AG09319 (cell line): Measurements from ENCODE around the gene DUXB.
A peak's percentile ranks its signal among the peaks of the same experiment; 100 is the strongest.

Source experiments
- DNase-seq: peaks from one replicate; pipeline ENCODE4 v3.0.0-alpha.2; 2010; ENCODE audit warnings: low read depth; ENCODE audit errors: extremely low read depth
- TF ChIP-seq, protein P1 (sequence below): IDR thresholded peaks from 2 replicates; pipeline ENCODE4 v1.5.1; 2011; ENCODE audit warnings: low read depth, mild to moderate bottlenecking, inconsistent platforms, low read length, moderate library complexity

The DUXB gene

DNA sequence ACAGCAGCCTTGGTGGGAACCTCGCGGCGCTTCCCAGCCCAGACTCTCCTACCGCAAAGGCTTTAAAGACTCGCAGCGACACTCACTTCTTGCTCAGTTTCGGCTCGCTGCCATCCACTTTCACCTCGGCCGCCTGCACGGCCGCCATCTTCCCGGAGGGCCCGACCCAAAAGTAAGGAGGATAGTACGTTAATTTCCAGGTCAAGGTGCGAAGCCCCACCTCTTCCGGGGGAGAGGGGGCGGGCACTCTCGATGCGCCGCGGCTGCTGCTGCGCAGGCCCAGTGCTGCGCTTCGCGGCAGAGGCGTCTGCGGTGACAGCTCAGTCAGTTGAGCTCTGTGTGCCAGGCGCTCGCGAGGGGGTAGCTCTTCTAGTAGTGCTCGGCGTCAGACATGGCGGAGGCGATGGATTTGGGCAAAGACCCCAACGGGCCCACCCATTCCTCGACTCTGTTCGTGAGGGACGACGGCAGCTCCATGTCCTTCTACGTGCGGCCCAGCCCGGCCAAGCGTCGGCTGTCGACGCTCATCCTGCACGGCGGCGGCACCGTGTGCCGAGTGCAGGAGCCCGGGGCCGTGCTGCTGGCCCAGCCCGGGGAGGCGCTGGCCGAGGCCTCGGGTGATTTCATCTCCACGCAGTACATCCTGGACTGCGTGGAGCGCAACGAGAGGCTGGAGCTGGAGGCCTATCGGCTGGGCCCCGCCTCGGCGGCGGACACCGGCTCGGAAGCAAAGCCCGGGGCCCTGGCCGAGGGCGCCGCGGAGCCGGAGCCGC, 53.6 kb downstream of the DUXB start, which contains the start of the genes KARS1 and TERF2IP:
TSS of gene KARS1 (minus strand) at position 174 of the 773 bp plus-strand sequence. CDS start at position 148, 26 bp downstream.
TSS of gene TERF2IP (plus strand) at position 282 of the 773 bp plus-strand sequence. CDS start at position 392, 110 bp downstream.
- peak; percentile 72 for DNase-seq
- TF ChIP-seq, protein P1, sequence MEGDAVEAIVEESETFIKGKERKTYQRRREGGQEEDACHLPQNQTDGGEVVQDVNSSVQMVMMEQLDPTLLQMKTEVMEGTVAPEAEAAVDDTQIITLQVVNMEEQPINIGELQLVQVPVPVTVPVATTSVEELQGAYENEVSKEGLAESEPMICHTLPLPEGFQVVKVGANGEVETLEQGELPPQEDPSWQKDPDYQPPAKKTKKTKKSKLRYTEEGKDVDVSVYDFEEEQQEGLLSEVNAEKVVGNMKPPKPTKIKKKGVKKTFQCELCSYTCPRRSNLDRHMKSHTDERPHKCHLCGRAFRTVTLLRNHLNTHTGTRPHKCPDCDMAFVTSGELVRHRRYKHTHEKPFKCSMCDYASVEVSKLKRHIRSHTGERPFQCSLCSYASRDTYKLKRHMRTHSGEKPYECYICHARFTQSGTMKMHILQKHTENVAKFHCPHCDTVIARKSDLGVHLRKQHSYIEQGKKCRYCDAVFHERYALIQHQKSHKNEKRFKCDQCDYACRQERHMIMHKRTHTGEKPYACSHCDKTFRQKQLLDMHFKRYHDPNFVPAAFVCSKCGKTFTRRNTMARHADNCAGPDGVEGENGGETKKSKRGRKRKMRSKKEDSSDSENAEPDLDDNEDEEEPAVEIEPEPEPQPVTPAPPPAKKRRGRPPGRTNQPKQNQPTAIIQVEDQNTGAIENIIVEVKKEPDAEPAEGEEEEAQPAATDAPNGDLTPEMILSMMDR = no peak

DNA sequence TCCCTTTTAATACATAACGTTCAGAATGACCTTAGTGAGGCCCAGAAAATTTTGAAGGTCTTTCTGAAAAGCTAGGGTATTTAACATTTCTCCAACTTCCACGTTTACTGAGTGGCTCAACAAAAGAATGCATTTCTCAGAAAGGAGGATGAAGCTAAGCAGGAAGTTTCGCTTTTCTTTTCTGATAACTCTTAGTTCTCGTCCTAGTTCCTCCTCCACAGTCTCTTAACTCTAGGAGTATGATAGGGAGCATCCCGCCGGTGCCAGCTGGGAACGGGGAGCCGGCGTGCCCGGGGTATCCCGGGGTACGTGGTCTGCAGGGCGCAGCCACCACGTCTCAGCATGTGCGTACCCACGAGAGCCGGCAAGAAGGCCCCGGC, 54.2 kb downstream of the DUXB start:
- TF ChIP-seq, protein P1 = no peak
- DNase-seq = no peak

DNA sequence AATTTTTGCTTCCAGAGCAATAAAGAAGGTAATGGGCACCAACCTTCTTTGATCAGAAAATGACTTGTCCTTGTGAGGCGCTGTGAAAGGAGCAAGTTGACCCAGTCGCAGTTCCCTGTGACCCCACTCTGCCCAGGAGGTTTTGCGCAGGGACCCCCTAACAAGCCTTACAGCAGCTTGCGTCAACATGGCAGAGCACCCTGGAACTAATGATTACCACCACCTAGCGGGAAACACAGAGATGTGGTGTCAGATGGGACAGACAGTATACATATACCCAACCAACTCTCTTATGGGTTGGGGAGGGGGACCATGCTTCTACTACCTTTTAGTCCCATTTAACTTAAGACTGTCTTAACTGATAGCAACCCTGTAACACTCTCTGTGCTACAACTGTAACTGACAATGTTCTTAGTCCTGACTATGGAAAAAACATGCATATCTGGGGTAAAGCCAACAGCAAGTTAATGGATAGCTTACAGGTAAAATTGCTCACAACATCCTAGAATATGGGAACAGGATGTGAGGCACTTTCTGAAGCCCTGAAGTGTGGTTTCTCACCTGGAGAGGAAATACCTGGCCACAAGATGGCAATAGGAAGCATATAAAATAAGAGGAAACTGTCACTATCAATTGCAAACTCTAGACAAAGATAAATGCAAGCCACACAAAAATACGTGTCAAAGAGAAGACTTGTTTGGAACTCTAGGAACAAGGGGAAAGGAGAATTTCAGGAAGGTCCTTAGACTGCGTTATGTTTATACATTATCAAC, 56.8 kb downstream of the DUXB start:
- TF ChIP-seq, protein P1 = no peak
- no peak for DNase-seq
